OCI-LY3 (cell line): Measurements from ENCODE around the gene SMAD3.

Experiments
- EZH2phosphoT487 ChIP-seq: fragments of 200-600 bp; shearing (Covaris generic); IDR thresholded peaks from 2 replicates; pipeline ENCODE4 v1.6.1; 2018; ENCODE audit warnings: antibody characterized with exemption, mixed run types, low read depth
- TF ChIP-seq, protein P1 (sequence below): fragments of 200-600, 300-600 bp; sonication (generic); IDR thresholded peaks from 2 replicates; pipeline ENCODE4 v1.5.1; 2014; ENCODE audit warnings: antibody characterized with exemption, low read length, low read depth

DNA sequence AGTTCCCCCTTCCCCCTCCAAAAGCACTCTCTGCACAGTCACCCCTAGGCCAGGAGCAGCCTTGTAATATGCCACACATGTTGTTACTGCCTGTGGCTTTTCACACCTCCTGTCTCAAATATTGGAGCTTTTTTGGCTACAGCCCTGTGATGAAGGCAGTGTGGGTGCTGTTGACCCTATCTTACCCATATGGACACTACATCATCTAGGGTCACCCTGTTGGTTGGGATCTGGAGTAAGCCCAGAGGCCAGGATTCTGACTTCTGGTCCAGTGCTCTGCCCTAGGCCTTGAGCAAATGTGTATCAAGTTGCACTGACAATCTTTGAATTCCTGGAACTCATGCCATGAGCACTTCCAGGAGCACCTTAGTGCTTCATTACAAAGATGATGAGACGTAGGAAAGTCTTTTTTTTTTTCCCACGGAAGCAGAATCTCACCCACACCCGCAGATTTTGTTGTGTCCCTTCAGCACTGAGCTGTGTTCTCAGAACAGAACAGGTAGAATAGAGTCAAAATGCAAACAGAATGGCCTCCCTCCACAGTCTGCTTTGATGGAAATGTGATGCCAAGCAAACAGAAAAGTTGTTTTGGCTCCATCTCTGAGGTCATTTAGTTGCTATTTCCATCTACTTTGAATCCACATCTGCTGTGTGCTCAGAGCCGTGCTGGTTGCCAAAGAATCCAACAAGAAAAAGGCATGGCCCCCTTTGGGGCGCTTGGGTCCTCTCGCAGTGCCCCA is 49.6 kb downstream of the SMAD3 start:
- TF ChIP-seq, protein P1, sequence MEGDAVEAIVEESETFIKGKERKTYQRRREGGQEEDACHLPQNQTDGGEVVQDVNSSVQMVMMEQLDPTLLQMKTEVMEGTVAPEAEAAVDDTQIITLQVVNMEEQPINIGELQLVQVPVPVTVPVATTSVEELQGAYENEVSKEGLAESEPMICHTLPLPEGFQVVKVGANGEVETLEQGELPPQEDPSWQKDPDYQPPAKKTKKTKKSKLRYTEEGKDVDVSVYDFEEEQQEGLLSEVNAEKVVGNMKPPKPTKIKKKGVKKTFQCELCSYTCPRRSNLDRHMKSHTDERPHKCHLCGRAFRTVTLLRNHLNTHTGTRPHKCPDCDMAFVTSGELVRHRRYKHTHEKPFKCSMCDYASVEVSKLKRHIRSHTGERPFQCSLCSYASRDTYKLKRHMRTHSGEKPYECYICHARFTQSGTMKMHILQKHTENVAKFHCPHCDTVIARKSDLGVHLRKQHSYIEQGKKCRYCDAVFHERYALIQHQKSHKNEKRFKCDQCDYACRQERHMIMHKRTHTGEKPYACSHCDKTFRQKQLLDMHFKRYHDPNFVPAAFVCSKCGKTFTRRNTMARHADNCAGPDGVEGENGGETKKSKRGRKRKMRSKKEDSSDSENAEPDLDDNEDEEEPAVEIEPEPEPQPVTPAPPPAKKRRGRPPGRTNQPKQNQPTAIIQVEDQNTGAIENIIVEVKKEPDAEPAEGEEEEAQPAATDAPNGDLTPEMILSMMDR, result no peak
- no peak for TF ChIP-seq EZH2phosphoT487
